AG04449 (cell line): ENCODE data around the gene TMEM138.

ENCODE experiments used
- CTCF ChIA-PET: fragments of 350-600 bp; formaldehyde crosslinking; extraction: SDS; loops from one replicate; lab custom pipeline; 2021; ENCODE audit warnings: antibody characterized with exemption; lab: Yijun Ruan, JAX
- POLR2A ChIA-PET: fragments of 400-600, 350-600 bp; formaldehyde crosslinking; extraction: SDS; loops from one replicate; lab custom pipeline; 2020; ENCODE audit warnings: antibody characterized with exemption, inconsistent platforms; lab: Yijun Ruan, JAX
- DNase-seq: peaks from one replicate; pipeline ENCODE4 v3.0.0-alpha.2; 2010; ENCODE audit warnings: low read depth, low spot score
- H3K4me3 ChIP-seq: 2 replicates; pipeline ENCODE4 v1.5.1; 2011; ENCODE audit warnings: low read depth, mild to moderate bottlenecking, control low read depth, low read length
- TF ChIP-seq, protein P1 (sequence below): IDR thresholded peaks from one replicate; pipeline ENCODE4 v1.5.1; 2011; ENCODE audit warnings: mild to moderate bottlenecking, moderate library complexity, low read length, control low read depth, inconsistent platforms; ENCODE audit not compliant: insufficient read depth; ENCODE audit errors: missing control alignments

The TMEM138 gene

DNA sequence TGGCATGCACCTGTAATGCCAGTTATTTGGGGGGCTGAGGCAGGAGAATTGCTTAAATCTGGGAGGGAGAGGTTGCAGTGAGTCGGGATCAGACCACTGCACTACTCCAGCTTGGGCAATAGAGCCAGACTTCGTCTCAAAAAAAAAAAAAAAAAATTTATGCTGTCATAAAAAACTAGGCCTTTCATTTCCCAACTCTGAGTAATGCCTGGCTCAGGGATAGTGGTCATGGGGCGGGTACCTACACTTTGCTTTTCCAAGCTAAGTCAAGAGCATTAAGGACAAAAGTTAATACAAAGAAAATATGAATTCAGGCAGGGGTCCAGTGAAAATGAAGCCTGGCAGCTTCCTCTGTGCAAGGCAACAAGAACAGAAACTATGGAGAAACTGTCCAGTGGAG is 51.3 kb downstream of the TMEM138 start:
- TF ChIP-seq, protein P1, sequence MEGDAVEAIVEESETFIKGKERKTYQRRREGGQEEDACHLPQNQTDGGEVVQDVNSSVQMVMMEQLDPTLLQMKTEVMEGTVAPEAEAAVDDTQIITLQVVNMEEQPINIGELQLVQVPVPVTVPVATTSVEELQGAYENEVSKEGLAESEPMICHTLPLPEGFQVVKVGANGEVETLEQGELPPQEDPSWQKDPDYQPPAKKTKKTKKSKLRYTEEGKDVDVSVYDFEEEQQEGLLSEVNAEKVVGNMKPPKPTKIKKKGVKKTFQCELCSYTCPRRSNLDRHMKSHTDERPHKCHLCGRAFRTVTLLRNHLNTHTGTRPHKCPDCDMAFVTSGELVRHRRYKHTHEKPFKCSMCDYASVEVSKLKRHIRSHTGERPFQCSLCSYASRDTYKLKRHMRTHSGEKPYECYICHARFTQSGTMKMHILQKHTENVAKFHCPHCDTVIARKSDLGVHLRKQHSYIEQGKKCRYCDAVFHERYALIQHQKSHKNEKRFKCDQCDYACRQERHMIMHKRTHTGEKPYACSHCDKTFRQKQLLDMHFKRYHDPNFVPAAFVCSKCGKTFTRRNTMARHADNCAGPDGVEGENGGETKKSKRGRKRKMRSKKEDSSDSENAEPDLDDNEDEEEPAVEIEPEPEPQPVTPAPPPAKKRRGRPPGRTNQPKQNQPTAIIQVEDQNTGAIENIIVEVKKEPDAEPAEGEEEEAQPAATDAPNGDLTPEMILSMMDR: no peak
- DNase-seq: no peak
- no peak overlapping the region for H3K4me3 ChIP-seq
- ChIA-PET CTCF (interaction anchor here (1.0 to 1.6 kb wide), 4 partner anchors 15 to 160 kb away, joined by 3 to 4 read pairs (median 4); no protein-coding TSS in a partner anchor), POLR2A (interaction anchor here (1.0 kb wide), 1 partner anchor 16 kb away, joined by 3 read pairs; the partner anchor contains the start of genes CPSF7 and SDHAF2)

DNA sequence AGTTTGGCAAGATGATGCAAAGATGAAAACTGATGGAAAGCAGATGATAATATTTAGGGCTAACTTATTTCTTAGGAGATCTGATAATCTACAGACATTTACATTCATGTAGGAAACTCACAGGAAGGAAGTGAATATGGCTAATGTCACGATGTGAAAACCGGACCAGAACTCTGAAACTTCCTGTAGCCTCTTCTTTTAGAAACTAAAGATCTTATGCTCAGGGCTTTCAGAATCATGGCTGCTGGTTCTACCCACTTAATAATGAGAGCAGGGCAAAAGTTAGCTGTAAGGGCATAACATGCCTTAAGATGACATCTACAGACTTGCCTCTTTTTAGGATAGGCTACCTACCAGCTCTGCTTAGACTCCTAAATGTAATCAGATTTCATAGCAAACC is 52.4 kb downstream of the TMEM138 start:
- TF ChIP-seq, protein P1: no peak
- ChIA-PET POLR2A (no interaction called here), CTCF (interaction anchor here (1.5 to 1.6 kb wide), 2 partner anchors 14 to 161 kb away, joined by 3 to 4 read pairs; no protein-coding TSS in a partner anchor)
- DNase-seq: no peak
- H3K4me3 ChIP-seq: no peak overlapping the region

DNA sequence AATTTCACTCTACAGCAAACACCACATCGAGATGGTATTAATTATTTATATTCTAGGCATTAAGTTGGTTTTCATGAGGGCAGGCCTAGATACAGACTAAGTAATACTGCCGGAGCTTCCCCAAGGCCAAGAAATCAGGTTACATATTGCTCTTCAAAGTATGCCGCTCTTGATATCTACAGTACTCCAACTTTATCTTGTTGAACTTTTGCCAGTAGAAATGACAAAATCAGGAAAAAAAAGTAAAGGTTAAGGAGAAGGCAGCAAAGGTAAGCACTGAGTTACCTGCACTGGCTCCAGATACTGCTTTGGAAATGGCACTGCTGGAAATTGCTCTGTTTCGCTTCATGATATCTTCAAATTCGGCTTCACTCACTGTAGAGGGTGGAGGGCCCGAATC is 53.2 kb downstream of the TMEM138 start:
- no peak overlapping the region for H3K4me3 ChIP-seq

DNA sequence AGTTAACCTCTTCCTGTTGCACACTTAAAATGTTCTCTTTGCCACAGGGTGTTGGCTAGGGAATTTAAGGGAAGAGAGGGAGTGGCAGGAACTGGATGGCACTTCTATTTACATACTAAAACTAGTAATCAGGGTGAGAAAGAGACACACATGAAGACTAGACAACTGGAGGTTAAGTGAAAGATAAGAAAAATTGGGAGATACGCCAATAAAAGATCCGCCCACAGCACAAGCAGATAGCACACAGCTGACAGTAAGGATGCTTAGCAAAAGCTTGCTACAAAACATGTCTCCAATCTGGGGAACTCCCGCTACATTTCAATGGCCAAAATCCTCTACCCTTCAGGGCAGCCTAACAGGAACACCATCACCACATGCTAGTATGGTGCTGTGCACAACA is 54.8 kb downstream of the TMEM138 start:
- POLR2A ChIA-PET: interaction anchor here (1.2 kb wide), 1 partner anchor 13 kb away, joined by 3 read pairs; the partner anchor contains the start of genes CPSF7 and SDHAF2
- CTCF ChIA-PET: interaction anchor here (0.6 to 2.1 kb wide), 5 partner anchors 11 to 81 kb away, joined by 3 to 10 read pairs (median 4); partner anchors contain the start of genes CPSF7 and SDHAF2
- DNase-seq: no peak
- TF ChIP-seq, protein P1: no peak
- no peak overlapping the region for H3K4me3 ChIP-seq

More for the DNA sequence above, 53.2 kb downstream of the TMEM138 start:
- ChIA-PET CTCF (no interaction called here), POLR2A (no interaction called here)
- TF ChIP-seq, protein P1: no peak
- DNase-seq: no peak

GRCh38 chr11:61417670-61418069 is 55.5 kb downstream of the TMEM138 start:
- ChIA-PET CTCF (interaction anchor here (0.6 to 2.1 kb wide), 7 partner anchors 10 to 81 kb away, joined by 3 to 10 read pairs (median 4); partner anchors contain the start of genes CPSF7 and SDHAF2), POLR2A (interaction anchor here (1.2 kb wide), 1 partner anchor 12 kb away, joined by 3 read pairs; the partner anchor contains the start of genes CPSF7 and SDHAF2)
- DNase-seq: no peak
- H3K4me3 ChIP-seq: no peak overlapping the region
- TF ChIP-seq, protein P1: no peak

- TF ChIP-seq, protein P1: no peak
- H3K4me3 ChIP-seq: no peak overlapping the region
- ChIA-PET POLR2A (no interaction called here), CTCF (interaction anchor here (1.2 to 2.1 kb wide), 5 partner anchors 9 to 82 kb away, joined by 3 to 10 read pairs (median 5); no protein-coding TSS in a partner anchor)
- no peak for DNase-seq
These were observed 56.0 kb downstream of the TMEM138 start for GRCh38 chr11:61418136-61418535.
